Measurements from ENCODE around the gene USP46.
A peak's percentile ranks its signal among the peaks of the same experiment; 100 is the strongest.

The USP46 gene

GRCh38 chr4:52655506-52655905 lies 3.6 kb downstream of the USP46 start:
- no peak for DNase-seq

- DNase-seq = no peak
Measured at GRCh38 chr4:52651996-52652672, 7.0 kb downstream of the USP46 start.

DNA sequence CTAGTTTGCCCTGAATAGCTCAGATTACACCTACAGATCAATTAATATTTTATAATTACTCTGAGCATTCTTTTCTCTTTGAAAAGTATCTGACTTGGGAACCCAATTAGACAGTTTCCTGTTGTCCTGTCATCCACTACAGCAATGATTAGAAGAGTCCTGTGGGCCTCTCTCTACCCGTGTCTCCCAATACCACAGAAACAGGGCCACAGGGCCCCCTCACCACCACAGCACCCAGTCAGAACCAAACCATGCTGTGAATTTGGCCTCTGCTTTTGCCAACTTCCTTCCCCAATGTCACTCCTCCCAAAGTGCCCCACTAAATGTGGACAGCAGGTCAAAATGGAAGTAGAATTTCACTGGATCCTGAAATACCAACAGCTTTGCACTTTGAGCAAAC lies 10.3 kb downstream of the USP46 start:
- DNase-seq = no peak

DNA sequence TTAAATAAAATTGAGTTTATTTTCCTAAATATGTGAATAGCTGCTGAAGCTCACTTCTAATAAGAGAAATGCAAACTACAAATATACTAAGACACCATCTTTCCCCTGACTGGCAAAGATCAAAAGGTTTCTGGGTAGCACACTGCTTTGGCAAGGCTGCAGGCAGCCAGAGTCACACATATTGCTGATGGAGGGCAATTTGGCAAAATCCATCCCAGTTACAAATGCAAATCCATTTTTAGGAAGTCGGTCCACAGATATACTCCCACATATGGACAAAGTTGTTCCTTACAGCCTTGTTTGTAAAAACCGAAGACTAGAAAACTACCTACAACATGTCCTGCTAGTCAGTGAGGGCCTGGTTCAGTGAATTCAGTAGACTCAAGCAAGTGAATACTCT lies 12.4 kb downstream of the USP46 start:
- DNase-seq = no peak

GRCh38 chr4:52646096-52646495 lies 13.0 kb downstream of the USP46 start:
- no peak for DNase-seq

GRCh38 chr4:52645300-52645699 lies 13.8 kb downstream of the USP46 start:
- no peak for DNase-seq

GRCh38 chr4:52643785-52644244 lies 15.3 kb downstream of the USP46 start:
- DNase-seq = no peak

GRCh38 chr4:52643190-52643589 lies 15.9 kb downstream of the USP46 start:
- DNase-seq = no peak

- DNase-seq = no peak
Measured at GRCh38 chr4:52641854-52642563, 17.1 kb downstream of the USP46 start.

DNA sequence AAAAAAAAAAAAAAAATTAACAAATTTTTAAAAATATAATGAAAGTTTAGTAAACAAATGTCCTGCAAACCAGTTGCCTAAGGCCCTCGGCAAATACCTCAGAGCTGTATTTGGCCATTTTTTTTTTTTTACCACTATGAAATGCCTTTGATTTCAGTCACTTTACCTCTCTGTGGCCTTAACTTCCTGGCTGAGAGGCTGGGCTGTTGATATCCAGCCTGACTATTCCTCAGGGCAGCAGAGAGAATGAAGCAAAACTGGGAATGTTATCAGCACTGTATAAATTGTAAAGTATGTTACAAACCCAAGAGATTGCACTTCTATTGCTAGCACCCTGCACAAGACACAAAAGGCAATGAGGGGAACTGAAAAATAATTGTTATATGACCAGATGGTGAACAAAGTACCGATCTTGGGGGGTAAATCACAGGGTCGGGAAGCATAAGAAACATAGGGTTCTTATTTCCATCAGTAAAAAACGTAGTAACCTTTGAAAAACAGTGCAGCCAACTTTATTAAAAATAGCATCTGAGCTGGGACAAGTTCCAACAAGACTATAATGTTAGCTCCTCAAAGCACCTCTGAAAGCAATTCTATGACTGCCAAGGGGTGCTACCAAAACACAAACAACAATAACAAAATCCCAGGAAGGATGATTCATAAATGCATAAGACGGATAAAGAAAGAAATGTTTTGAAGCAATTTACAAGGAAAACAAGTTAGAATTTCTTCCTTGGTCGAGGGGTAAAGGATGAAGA lies 18.1 kb downstream of the USP46 start:
- DNase-seq = no peak

DNA sequence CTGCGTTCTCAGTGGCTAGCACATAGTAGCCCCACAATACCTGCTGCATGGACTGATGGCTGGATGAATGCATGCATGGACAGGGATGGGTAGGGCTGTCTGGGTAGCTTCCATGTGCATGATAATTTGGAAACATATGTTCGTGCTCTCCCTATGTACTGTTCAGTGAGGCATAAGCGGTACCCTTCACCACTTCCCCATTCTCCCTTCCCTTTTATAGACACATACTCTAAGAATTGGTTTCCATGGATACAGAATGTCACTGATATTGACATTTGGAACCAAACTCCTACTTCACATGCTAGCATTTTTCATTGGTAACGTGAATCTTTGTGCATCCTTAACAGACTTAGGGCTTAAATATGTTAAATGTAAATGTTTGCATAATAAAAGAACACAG lies 20.4 kb downstream of the USP46 start:
- peak in 1 of 2 donors; percentile 34 for DNase-seq

DNA sequence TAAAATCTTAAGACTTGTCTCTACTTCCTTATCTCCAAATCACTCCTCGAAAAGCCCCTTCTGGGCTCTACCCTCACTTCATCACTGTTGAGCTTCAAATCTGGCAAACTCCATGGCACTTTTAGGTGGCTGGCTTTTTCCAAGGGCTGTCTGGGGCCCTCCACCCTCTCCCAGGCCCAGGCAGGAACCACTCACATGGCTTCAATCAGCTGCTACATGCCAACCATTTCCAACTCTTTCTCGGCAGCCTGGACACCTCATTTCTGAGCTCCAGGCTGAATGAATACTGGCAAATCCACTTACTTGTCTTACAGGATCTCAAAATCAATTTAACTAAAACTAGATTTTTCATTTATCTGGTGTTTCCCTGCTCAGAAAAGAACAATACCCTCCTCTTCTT lies 22.0 kb downstream of the USP46 start:
- no peak for DNase-seq

DNA sequence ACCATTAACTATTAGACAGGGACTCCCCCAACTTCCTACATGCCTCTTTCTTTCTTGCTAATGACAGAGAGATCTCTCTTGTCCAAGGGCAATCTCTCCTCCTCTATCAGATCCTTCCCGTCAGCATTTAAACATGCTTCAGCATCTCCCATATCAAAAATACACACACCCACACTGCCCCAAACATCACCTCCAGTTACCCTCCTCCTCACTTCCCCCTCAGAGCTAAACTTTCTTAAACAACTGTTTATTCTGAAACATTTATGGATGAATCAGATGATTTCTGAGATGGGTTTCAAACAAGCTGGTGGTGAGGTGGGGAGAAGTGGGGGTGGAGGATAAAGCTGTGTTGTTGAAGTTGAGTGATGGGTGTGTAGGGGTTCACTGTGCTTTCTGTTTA lies 23.5 kb downstream of the USP46 start:
- no peak for DNase-seq

GRCh38 chr4:52635130-52635529 lies 24.0 kb downstream of the USP46 start:
- no peak for DNase-seq

GRCh38 chr4:52633846-52634245 lies 25.3 kb downstream of the USP46 start:
- no peak for DNase-seq

DNA sequence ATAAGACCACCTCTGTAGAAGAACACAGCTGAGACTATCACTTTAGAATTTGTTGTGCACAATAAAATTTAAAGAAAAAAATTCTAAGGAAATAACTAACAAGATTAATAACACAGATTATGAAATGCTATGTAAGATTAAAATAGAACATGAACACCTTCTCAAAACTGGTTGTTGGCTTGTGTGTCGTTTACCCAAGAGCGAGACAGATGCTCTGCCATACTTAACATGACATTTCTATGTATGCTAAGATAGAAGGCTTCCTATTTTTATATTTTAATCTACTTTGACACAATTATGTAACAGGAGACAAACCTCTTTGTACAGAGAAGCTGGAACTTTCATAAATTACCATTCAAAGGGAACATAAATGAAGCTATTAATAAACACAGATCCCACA lies 30.1 kb downstream of the USP46 start:
- DNase-seq = no peak

DNA sequence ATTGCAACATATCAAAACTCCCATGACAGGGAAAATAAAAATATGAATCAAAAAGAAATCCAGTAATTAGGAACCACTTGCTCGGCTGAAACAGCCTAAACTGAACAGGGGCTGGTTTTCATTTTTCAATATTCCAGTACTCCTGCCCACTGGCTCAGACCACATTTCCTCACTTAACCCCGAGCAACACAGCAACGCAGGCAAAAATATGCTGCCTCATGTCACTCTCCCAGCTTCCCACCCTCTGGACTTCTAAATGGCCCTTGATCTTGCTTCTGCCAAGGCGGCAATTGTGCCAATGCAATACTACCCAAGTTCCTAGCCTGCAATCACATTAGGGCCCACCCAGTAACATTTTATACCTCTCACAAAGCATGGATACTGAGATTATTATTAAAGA lies 30.6 kb downstream of the USP46 start:
- DNase-seq = no peak

DNA sequence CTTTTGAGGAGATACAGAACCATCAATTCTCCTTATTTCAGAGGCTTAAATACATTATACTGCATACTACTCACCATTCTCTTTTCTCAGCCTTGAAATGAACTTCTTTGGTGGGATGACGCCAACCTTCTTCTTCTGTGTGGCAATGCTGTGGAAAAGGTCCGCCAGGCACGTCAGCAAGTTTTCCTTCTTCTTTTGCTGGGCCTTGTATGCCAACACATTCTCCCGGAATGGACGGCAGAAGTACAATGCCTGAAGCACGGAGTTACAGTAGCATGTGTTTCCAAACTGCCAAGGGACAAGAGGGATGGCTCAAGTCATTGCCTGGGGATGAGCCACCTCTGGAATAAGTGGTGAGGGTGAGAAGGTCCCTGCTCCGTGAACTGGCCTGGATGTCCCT lies 31.2 kb downstream of the USP46 start:
- no peak for DNase-seq

DNA sequence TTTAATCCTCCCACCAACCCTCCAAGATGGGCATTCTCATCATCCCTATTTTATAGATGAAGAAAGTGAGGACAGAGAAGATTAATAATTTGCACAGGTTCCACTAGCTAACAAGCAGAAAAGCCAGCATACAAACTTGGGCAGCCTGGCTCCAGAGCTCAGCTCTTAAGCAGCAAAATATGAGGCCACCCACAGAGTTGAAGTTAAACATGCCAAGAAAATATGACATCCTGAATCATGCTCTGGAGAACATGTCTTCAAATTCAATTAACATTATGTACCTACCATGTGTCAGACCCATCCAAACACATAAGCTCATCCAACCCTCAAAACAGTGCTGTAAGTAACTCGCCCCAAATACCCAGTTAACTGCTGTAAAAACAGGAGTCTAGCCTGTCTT lies 33.9 kb downstream of the USP46 start:
- DNase-seq = no peak

DNA sequence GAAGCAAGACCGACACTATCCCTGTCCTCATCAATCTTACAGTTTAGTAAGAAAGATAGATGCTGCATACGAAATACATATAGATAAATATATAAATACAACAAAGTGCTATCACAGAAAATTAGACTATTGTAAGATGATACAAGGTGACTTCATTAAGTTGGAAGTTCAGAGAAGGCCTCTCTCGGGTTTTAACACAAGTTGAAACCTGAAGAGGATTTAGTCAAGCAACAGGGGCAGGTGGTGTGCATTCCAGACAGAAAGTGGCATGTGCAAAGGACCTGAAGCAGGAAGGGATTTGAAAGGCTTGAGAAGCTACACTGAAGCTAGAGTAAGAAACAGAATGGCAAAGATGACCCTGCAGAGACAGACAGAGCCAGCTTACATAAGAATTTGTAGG lies 36.5 kb downstream of the USP46 start:
- no peak for DNase-seq

- no peak for DNase-seq
Measured at GRCh38 chr4:52621567-52621966, 37.5 kb downstream of the USP46 start.

DNA sequence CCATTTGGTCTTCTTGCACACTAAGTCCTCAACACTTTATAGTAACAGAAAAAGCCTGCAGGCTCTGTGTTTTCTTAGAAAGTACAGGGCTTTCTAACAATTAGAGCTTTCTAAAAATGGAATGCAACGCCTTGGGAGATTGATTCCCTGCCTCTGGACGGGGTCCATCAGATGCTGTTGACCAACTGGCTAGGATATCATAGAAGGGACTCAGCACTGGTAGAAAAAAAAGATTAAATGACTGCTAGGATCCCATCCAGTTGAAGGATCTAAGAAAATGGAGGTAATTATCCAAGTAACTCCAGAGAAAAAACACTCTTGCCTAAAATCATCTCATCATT lies 39.5 kb downstream of the USP46 start:
- no peak for DNase-seq

DNA sequence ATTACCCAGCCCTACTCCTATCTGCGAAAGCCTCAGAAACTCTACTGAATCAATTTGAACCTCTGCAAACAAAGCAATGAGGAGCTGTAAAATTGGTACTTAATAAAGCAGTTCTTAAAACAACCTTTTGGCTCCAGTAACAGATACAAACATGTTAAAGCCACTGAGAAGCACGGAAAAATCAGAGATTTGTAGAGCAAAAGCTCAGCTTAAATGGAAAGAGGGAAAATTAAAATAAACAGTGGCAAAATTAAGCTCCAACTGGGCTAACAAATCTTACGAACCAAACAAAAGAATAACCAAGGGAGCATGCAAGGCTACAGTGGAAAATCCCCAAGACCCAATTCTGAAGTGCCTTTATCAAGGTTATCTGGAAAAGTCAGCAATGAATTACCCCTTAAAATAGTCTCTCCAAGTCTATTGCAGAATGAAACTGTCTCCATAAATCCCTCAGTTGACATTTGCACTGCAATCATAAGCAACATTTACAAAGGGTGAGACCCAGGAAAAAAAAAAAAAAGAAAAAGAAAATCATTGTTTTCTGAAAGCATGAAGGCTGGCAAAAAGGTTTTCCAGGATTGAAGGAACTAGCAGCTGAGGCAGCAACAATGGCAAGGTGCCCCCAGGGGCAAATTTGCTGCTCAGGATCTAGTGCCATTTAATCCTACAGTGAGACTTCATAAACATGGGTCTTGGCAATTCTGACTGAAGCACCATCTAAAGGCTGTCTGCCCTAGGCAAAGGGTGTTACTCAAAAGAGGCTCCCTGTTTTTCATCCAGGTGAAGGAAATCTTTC lies 40.1 kb downstream of the USP46 start:
- DNase-seq = no peak

Data from bone marrow (tissue), 2 donors.